GM19397 (cell line): ENCODE measurements around the gene TRIM67.
"Not testable (repeated sequence)": the region's sequence is repeated elsewhere in the genome, so short reads cannot be mapped to it uniquely, and the experiment has no call there.

Experiments
- ATAC-seq: cut with Tn5 transposase; IDR thresholded peaks from one replicate; pipeline ENCODE4 v1.9.1; 2021; ENCODE audit warnings: mild to moderate bottlenecking, moderate library complexity; ENCODE audit not compliant: unreplicated experiment

The TRIM67 gene

GRCh38 chr1:231157311-231157710, 4.5 kb upstream of the TRIM67 start:
- no peak for ATAC-seq

DNA sequence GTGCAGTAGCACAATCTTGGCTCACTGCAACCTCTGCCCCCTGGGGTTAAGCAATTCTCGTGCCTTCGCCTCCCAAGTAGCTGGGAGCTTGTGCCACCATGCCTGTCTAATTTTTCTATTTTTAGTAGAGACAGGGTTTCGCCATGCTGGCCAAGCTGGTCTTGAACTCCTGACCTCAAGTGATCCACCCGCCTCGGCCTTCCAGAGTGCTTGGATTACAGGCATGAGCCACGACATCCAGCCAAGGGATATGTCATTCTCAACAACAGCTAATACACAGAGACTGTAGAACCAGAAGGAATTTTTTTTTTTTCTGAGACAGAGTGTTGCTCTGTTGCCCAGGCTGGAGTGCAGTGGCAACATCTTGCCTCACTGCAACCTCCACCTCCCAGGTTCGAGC, 3.7 kb upstream of the TRIM67 start:
- ATAC-seq: not testable (repeated sequence)

- no peak for ATAC-seq
Measured at GRCh38 chr1:231159202-231159962, 2.5 kb upstream of the TRIM67 start.

- ATAC-seq: no peak
Measured at GRCh38 chr1:231159963-231160761, 1.7 kb upstream of the TRIM67 start.

- no peak for ATAC-seq
Measured at GRCh38 chr1:231160895-231161666, 777 bp upstream of the TRIM67 start.

DNA sequence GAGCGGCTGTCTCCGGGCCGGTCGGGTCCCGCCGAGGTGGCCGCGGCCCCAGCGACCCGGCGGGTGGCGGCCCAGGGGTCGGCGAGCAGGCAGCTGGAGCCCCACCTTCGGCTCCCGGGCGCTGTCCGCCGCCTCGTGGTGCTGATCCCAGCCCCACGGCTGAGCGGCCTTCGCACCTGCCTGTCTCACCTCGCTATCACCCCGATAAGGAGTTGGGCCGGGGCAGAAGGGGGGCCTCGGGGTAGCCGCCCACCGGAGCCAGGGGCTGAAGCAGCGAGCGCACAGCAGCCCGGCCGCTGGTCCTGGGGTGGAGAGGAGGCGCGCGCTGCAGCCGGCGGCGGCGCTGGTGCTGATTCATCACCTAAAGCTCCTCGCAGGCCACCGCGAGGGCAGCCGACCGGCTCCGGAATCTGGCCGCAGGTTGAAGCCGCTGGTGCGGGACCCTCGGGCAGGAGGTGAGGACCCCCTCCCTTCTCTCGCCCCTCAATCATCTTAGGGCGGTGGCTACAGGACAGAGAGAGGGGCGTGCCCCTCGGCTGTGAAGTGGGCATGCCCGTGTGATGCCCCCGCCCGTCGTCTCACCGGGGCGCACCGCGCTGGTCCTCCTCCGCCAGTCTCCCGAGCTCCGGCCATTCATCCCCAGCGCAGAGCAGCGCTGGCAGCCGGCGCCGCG, 575 bp downstream of the TRIM67 start:
- no peak for ATAC-seq

DNA sequence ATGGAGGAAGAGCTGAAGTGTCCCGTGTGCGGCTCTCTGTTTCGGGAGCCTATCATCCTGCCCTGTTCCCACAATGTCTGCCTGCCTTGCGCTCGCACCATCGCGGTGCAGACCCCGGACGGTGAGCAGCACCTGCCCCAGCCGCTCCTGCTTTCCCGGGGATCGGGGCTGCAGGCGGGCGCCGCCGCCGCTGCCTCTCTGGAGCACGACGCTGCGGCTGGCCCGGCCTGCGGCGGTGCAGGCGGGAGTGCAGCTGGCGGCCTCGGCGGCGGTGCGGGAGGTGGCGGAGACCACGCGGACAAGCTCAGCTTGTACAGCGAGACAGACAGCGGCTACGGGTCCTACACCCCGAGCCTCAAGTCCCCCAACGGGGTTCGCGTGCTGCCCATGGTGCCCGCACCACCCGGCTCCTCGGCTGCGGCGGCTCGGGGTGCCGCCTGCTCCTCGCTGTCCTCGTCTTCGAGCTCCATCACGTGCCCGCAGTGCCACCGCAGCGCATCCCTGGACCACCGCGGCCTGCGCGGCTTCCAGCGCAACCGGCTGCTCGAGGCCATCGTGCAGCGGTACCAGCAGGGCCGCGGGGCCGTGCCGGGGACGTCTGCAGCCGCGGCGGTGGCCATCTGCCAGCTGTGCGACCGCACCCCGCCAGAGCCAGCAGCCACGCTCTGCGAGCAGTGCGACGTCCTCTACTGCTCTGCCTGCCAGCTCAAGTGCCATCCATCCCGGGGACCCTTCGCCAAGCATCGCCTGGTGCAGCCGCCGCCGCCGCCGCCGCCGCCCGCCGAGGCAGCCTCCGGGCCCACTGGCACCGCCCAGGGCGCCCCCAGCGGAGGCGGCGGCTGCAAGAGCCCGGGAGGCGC, 1.3 kb downstream of the TRIM67 start:
- ATAC-seq: no peak

DNA sequence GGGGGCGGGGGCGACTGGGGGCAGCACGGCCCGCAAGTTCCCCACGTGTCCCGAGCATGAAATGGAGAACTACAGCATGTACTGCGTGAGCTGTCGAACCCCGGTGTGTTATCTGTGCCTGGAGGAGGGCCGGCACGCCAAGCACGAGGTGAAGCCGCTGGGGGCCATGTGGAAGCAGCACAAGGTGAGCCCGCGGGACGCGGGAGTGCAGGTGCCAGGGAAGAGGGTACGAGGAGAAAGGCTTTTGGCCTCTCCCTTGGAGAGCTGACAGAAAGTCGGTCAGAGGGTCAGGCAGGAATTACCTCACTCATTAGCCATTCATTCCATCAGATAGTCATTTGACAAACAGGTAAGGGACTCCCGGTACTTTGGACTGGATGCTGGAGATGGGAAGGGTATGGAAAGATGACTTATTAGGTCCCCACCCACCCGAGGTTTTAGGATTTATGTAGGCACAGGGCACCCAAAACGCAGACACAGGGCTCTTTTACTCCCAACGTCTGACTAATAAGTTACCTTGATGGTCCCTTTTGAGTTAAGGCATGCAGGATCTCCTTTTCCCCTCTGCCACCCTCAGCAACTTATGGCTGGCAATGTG, 2.1 kb downstream of the TRIM67 start:
- no peak for ATAC-seq

- ATAC-seq: no peak
Measured at GRCh38 chr1:231165371-231165770, 3.5 kb downstream of the TRIM67 start.

DNA sequence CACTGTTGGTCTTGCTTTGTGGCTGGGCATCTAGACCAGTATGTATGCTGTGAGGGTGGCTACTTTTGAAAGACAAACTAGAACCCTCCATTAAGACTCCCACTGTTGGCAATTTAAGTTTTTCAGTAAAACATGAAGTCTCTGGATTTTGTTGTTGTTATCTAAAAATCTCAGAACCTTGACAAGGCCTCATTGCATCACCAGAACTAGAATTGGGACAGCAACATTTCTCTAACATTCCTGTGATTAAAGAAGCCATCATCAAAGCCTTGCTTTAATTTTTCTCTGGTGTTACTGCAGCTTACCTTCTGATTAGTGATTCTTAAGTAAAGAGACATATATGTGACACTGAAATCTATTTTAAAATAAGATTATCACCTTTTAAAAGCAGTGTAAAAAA, 4.5 kb downstream of the TRIM67 start:
- ATAC-seq: no peak

GRCh38 chr1:231170875-231171274, 9.0 kb downstream of the TRIM67 start:
- no peak for ATAC-seq

- ATAC-seq: no peak
Measured at GRCh38 chr1:231171623-231172197, 9.9 kb downstream of the TRIM67 start.

- ATAC-seq: no peak
Measured at GRCh38 chr1:231172411-231172810, 10.6 kb downstream of the TRIM67 start.

- ATAC-seq: no peak
Measured at GRCh38 chr1:231176421-231176820, 14.6 kb downstream of the TRIM67 start.

GRCh38 chr1:231177226-231177625, 15.4 kb downstream of the TRIM67 start:
- ATAC-seq: no peak

DNA sequence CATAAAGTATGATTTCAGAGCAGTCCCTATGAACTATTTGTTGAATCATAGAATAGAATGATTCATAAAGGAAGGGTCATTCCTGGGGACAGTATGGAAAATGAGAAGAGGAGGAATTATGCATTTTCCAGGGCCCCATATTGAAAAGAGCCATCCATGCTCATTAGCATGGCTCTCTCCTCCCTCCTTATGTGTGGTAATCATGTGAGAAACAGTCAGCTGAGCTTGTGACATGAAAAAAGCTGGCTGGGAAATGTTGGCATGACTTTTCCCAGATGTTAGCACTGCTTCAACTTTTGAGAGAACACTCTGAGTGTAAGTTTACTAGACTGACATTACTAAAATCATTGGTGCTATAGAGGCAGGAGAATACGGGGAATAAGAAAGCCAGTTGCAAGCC, 16.1 kb downstream of the TRIM67 start:
- ATAC-seq: no peak

DNA sequence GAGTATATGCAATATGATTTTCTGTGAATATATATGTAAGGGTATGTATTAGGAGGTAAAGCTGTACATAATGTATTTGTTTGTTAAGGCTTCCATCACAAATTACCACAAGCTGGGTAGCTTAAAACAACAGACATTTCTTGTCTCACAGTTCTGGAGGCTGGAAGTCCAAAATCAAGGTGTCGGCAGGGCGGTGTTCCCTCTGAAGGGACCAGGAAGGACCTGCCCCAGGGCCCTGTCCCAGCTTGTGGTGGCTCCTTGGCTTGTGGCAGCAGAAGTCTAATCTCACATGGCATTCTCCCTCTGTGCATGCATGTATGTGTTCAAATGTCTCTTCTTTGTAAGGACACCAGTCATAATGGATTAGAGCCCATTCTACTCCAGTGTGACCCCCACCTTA, 17.1 kb downstream of the TRIM67 start:
- ATAC-seq: no peak

DNA sequence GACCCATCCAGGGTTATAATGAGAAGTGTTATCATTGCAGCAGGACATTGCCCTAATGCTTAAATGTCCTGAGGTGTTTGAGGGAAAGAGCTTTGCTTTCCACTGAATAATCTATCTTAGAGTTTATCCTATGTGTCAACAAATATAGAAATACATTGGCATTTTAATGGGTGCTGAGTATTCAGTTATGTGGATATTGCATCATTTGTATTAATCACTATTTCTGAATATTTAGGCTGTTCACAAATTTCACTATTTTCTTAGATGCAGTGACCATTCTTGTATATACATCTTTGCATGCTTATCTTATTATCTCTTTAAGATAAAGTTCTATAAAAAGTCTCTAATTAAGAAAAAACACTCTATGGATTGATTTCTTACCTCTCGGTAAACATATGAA, 18.2 kb downstream of the TRIM67 start:
- no peak for ATAC-seq

DNA sequence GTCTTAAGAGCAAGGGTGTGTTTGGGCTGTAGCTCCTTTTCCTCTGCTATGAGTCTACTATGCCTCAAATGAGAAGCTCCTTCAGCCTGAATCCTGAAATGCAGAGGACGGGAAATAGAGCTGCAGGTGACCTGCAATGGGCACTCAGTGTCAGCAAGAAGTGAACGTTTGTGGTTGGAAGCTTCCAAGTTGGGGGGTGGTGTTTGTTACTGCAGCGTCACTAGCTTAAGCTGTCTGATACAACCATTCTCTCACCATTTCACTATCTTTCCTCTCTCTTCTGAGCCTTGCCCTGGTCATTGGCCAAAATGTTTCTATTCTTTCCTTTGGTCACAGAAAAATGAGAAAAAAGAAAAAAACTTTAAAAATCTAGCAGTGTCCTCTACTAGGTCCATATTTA, 19.4 kb downstream of the TRIM67 start:
- no peak for ATAC-seq
